Hematopoietic multipotent progenitor cell treated with erythropoietin and hydrocortisone succinate and interleukin-3 and kit ligand, for 4 days (in vitro differentiated cells): ENCODE results near the gene SOBP.

ENCODE experiments used
- DNase-seq: peaks from one replicate; pipeline ENCODE4 v3.0.0-alpha.2; 2015

Gene SOBP

GRCh38 chr6:107554918-107555317, 65.0 kb downstream of the SOBP start:
- no peak for DNase-seq

- DNase-seq = no peak
Measured at GRCh38 chr6:107555449-107555848, 65.5 kb downstream of the SOBP start.

- no peak for DNase-seq
Measured at GRCh38 chr6:107556082-107556481, 66.2 kb downstream of the SOBP start.

GRCh38 chr6:107557698-107558097, 67.8 kb downstream of the SOBP start:
- DNase-seq = no peak

- DNase-seq = no peak
Measured at GRCh38 chr6:107560657-107561056, 70.7 kb downstream of the SOBP start.

- DNase-seq = no peak
Measured at GRCh38 chr6:107561306-107561705, 71.4 kb downstream of the SOBP start.

- DNase-seq = no peak
Measured at GRCh38 chr6:107563694-107564588, 74.0 kb downstream of the SOBP start.

- no peak for DNase-seq
Measured at GRCh38 chr6:107564589-107564951, 74.7 kb downstream of the SOBP start.

- no peak for DNase-seq
Measured at GRCh38 chr6:107565165-107565723, 75.3 kb downstream of the SOBP start.

GRCh38 chr6:107567643-107568042, 77.7 kb downstream of the SOBP start:
- no peak for DNase-seq

- DNase-seq = no peak
Measured at GRCh38 chr6:107569473-107569872, 79.6 kb downstream of the SOBP start.

- no peak for DNase-seq
Measured at GRCh38 chr6:107571354-107571753, 81.4 kb downstream of the SOBP start.

GRCh38 chr6:107572886-107573285, 83.0 kb downstream of the SOBP start:
- no peak for DNase-seq

GRCh38 chr6:107574856-107575255, 84.9 kb downstream of the SOBP start:
- DNase-seq = no peak

GRCh38 chr6:107576852-107577251, 86.9 kb downstream of the SOBP start:
- no peak for DNase-seq

- DNase-seq = no peak
Measured at GRCh38 chr6:107578642-107579341, 88.9 kb downstream of the SOBP start.

GRCh38 chr6:107579456-107580056, 89.6 kb downstream of the SOBP start:
- DNase-seq = no peak

GRCh38 chr6:107582086-107582485, 92.2 kb downstream of the SOBP start:
- no peak for DNase-seq

GRCh38 chr6:107584726-107585125, 94.8 kb downstream of the SOBP start:
- DNase-seq = no peak

GRCh38 chr6:107585815-107586435, 96.0 kb downstream of the SOBP start:
- no peak for DNase-seq

GRCh38 chr6:107587451-107587850, 97.5 kb downstream of the SOBP start:
- DNase-seq = no peak

GRCh38 chr6:107589199-107589598, 99.3 kb downstream of the SOBP start:
- DNase-seq = no peak

GRCh38 chr6:107589934-107590333, 100.0 kb downstream of the SOBP start:
- DNase-seq = no peak
